Measurements from ENCODE around the gene MEF2B.

The MEF2B gene

DNA sequence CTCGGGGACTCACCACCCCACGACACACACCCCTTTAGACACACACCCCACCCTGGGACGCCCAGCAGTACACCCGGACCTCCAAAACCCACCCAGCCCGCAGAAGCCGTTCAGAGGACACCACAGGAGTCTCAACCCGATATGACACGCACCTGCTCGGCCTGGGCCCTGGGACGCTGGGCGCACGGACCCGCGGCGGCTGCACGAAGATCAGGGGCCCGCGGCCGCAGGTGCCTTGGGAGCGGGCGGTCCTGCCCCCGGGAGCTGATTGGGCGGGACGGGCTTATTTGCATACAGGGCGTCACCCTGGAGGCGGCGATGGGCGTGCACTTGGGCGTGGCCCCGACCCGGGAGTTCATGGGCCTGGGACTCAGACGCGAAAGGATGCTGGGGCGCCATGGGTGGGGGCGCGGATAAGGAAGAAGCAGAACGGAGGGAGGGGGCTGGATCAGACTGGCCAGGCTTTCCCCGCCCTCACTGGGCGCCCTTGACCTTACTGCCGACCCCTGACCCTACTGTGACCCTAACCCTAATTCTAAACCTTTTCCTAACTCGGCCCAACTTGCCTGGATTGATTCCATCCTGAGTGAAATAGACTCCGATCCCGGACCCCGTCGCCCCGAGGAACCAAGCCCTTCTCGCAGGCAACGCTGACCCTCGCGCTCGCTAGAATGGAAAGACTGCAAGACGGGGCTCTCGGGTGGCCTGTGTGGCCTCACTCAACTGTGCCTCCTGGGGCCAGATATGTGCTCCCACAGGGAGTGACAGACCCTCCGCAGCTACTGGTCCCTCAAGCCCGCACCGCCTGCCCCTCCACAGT lies at the start of gene MEF2B:
MEF2B (minus strand) TSS at position 211 of the 820 bp plus-strand sequence. CDS start 19,528 bp downstream, outside the sequence.
- TF ChIP-seq, protein P1, sequence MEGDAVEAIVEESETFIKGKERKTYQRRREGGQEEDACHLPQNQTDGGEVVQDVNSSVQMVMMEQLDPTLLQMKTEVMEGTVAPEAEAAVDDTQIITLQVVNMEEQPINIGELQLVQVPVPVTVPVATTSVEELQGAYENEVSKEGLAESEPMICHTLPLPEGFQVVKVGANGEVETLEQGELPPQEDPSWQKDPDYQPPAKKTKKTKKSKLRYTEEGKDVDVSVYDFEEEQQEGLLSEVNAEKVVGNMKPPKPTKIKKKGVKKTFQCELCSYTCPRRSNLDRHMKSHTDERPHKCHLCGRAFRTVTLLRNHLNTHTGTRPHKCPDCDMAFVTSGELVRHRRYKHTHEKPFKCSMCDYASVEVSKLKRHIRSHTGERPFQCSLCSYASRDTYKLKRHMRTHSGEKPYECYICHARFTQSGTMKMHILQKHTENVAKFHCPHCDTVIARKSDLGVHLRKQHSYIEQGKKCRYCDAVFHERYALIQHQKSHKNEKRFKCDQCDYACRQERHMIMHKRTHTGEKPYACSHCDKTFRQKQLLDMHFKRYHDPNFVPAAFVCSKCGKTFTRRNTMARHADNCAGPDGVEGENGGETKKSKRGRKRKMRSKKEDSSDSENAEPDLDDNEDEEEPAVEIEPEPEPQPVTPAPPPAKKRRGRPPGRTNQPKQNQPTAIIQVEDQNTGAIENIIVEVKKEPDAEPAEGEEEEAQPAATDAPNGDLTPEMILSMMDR (IDR thresholded peaks at IDR 0.05; ENCODE audit: low read depth, low read length) = no peak
- DNase-seq = peak; percentile 89
- peak within 1 kb of the TSS; percentile 23 for H3K4me3 ChIP-seq (ENCODE audit: low read depth, low read length)
- no peaks in the 10 kb centered on the region for H3K9me3 ChIP-seq (ENCODE audit: severe bottlenecking)
- H3K27ac ChIP-seq = no peak within 1 kb of the TSS
- H3K27me3 ChIP-seq (ENCODE audit: insufficient read depth, low read depth, severe bottlenecking) = no peaks in the 10 kb centered on the region
- H3K36me3 ChIP-seq = no peaks in the 10 kb centered on the region

DNA sequence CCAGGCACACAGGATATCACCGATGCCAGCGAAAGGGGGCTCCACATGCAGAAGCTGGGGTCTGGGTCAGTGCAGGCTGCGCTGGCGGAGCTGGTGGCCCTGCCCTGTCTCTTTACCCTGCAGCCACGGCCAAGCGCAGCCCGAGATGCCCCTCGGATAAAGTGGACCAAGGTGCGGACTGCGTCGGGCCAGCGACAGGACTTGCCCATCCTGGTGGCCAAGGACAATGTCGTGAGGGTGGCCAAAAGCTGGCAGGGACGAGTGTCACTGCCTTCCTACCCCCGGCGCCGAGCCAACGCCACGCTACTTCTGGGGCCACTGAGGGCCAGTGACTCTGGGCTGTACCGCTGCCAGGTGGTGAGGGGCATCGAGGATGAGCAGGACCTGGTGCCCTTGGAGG lies 48.8 kb upstream of the MEF2B start:
- Histone ChIP-seq H3K36me3 (no peaks in the 10 kb centered on the region), H3K4me3 (ENCODE audit: low read depth, low read length) (no peak overlapping the region), H3K9me3 (ENCODE audit: severe bottlenecking) (peaks cover 8% of the 10 kb centered on the region), H3K27ac (no peak overlapping the region), H3K27me3 (ENCODE audit: insufficient read depth, low read depth, severe bottlenecking) (no peaks in the 10 kb centered on the region)
- no peak for DNase-seq
- TF ChIP-seq, protein P1 (IDR thresholded peaks at IDR 0.05; ENCODE audit: low read depth, low read length) = no peak

DNA sequence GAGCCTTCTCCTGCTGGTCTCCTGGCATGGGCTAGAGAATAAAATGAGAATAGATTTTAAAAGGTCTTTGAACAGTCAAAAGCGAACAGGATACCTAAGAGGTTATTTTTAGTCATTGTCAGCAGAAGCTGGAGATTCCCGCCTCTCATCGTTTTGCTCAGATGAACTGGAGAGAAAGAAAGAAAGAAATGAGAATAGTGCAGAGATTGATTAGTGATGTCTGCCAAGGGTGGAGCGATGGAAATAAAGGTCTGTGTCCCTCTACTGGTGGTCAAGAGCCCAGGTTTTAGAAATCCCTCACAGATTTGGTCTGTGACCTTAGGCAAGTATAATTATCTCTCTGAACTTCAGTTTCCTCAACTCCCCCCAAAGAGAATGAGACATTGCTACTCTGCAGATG lies 47.0 kb upstream of the MEF2B start:
- Histone ChIP-seq H3K36me3 (no peaks in the 10 kb centered on the region), H3K27me3 (ENCODE audit: insufficient read depth, low read depth, severe bottlenecking) (no peaks in the 10 kb centered on the region), H3K9me3 (ENCODE audit: severe bottlenecking) (peaks cover 6% of the 10 kb centered on the region), H3K4me3 (ENCODE audit: low read depth, low read length) (no peak overlapping the region), H3K27ac (no peak overlapping the region)
- DNase-seq = no peak
- TF ChIP-seq, protein P1 (IDR thresholded peaks at IDR 0.05; ENCODE audit: low read depth, low read length) = no peak

DNA sequence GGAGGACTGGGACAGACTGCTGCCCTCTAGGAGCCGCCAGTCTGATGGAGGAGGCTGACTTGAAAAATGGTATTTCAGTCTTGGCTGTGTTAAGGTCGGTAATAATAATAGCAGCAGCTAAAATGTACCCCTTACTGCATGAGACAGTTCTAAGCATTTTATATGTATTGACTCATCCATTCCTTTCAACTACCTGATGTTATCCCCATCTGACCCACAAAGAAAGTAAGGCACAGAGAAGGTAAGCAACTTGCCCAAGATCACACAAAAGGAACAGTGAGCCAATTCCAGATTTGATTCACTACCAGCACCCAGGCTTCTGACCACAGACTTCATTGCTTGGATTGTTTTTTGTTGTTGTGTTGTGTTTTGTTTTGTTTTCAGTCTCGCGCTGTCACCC lies 45.7 kb upstream of the MEF2B start:
- TF ChIP-seq, protein P1 (IDR thresholded peaks at IDR 0.05; ENCODE audit: low read depth, low read length) = no peak
- H3K27me3 ChIP-seq (ENCODE audit: insufficient read depth, low read depth, severe bottlenecking) = no peaks in the 10 kb centered on the region
- H3K4me3 ChIP-seq (ENCODE audit: low read depth, low read length) = no peak overlapping the region
- no peaks in the 10 kb centered on the region for H3K36me3 ChIP-seq
- no peak overlapping the region for H3K27ac ChIP-seq
- DNase-seq = no peak
- peaks cover 6% of the 10 kb centered on the region for H3K9me3 ChIP-seq (ENCODE audit: severe bottlenecking)

DNA sequence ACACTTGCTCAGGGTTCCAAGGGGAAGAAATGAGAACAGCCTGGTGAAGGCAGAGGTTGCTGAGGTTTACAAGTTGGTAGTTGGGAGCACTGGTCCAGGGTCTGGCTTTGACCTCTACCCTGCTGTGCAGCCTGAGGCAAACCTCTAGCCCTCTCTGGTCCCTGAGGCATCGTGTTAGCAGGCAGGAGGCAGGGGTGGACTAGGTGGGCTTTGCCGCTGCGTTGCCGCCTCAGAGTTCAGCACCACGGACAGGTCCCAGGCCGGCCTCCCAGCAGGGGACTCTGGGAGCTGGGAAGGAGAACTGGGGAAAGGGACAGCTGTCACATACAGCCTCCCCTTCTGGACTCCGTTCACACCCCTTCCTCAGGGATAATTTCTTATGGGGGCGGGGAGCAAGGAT lies 44.8 kb upstream of the MEF2B start:
- H3K27me3 ChIP-seq (ENCODE audit: insufficient read depth, low read depth, severe bottlenecking) = no peaks in the 10 kb centered on the region
- no peaks in the 10 kb centered on the region for H3K36me3 ChIP-seq
- no peak for DNase-seq
- no peak overlapping the region for H3K27ac ChIP-seq
- TF ChIP-seq, protein P1 (IDR thresholded peaks at IDR 0.05; ENCODE audit: low read depth, low read length) = no peak
- H3K4me3 ChIP-seq (ENCODE audit: low read depth, low read length) = no peak overlapping the region
- peaks cover 6% of the 10 kb centered on the region for H3K9me3 ChIP-seq (ENCODE audit: severe bottlenecking)

DNA sequence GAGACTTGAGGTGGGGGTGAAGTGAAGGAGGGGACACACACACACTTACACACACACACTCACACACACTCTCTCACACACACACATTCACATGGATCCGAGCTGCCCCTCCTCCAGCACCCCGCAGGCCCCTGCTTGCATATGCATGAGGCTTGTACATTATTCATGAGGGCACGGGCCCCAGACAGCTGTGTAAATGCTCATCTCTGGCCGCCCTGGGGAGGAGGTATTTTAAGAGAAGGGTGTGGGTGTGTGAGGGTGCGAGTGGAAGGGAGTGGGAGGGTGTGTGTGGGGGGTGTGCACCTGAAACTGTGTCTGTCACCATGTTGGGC lies 44.1 kb upstream of the MEF2B start:
- no peaks in the 10 kb centered on the region for H3K27me3 ChIP-seq (ENCODE audit: insufficient read depth, low read depth, severe bottlenecking)
- H3K4me3 ChIP-seq (ENCODE audit: low read depth, low read length) = no peak overlapping the region
- TF ChIP-seq, protein P1 (IDR thresholded peaks at IDR 0.05; ENCODE audit: low read depth, low read length) = no peak
- H3K9me3 ChIP-seq (ENCODE audit: severe bottlenecking) = peaks cover 6% of the 10 kb centered on the region
- no peak for DNase-seq
- H3K27ac ChIP-seq = no peak overlapping the region
- H3K36me3 ChIP-seq = no peaks in the 10 kb centered on the region

All from WERI-Rb-1 (cell line).